Liver (tissue), 9 donors: ENCODE measurements around the gene CCM2. TPM values are rescaled to one million over a fixed set of nuclear protein-coding genes. Genes with fewer than 3 reads are reported as not detected.

Experiments
- DNase-seq: peaks from one replicate; pipeline ENCODE4 v3.0.0-alpha.2; 2017; ENCODE audit warnings: low spot score
- H3K27ac ChIP-seq, 2 donors: one replicate each; pipeline ENCODE4 v1.7.0; 2013; ENCODE audit warnings: inconsistent platforms in 2 of 2, low read length in 2 of 2, control low read depth in 1 of 2, low read depth in 1 of 2, mild to moderate bottlenecking in 1 of 2
- H3K27me3 ChIP-seq, 4 donors: one replicate each; pipeline versions ENCODE4 v1.6.1 to v1.7.0; 2013; ENCODE audit warnings: low read length in 3 of 4, inconsistent platforms in 1 of 4, mild to moderate bottlenecking in 1 of 4, moderate library complexity in 1 of 4; ENCODE audit not compliant: control insufficient read depth in 4 of 4, insufficient read depth in 4 of 4
- H3K36me3 ChIP-seq, 4 donors: one replicate each; pipeline versions ENCODE4 v1.6.1 to v1.7.0; 2013; ENCODE audit warnings: low read length in 3 of 4, mild to moderate bottlenecking in 3 of 4, low read depth in 1 of 4, moderate library complexity in 1 of 4; ENCODE audit not compliant: control insufficient read depth in 4 of 4, insufficient read depth in 3 of 4
- H3K4me1 ChIP-seq, 4 donors: one replicate each; pipeline versions ENCODE4 v1.6.1 to v1.7.0; 2013; ENCODE audit warnings: low read length in 3 of 4, mild to moderate bottlenecking in 3 of 4, moderate library complexity in 1 of 4; ENCODE audit not compliant: control insufficient read depth in 4 of 4, insufficient read depth in 4 of 4
- H3K4me3 ChIP-seq, 3 donors: one replicate each; pipeline versions ENCODE4 v1.6.1 to v1.7.0; 2013; ENCODE audit warnings: low read length in 3 of 3, control low read depth in 1 of 3, low read depth in 1 of 3, mild to moderate bottlenecking in 1 of 3
- H3K9ac ChIP-seq, 2 donors: one replicate each; pipeline ENCODE4 v1.7.0; 2013; ENCODE audit warnings: low read length in 2 of 2, mild to moderate bottlenecking in 2 of 2, moderate library complexity in 2 of 2, control low read depth in 1 of 2, low read depth in 1 of 2
- H3K9me3 ChIP-seq, 4 donors: one replicate each; pipeline versions ENCODE4 v1.6.1 to v1.7.0; 2013; ENCODE audit warnings: low read length in 3 of 4; ENCODE audit not compliant: control insufficient read depth in 4 of 4
- ATF3 ChIP-seq: IDR thresholded peaks from 2 replicates; pipeline ENCODE4 v1.6.1; 2016; ENCODE audit warnings: antibody characterized with exemption
- EGR1 ChIP-seq, 2 donors: IDR thresholded peaks; 2 replicates each; pipeline ENCODE4 v1.6.1; 2016 to 2018; ENCODE audit warnings: antibody characterized with exemption in 2 of 2, low read depth in 2 of 2
- FOXA1 ChIP-seq: IDR thresholded peaks from 2 replicates; pipeline ENCODE4 v1.6.1; 2016; ENCODE audit warnings: antibody characterized with exemption
- FOXA2 ChIP-seq: IDR thresholded peaks from 2 replicates; pipeline ENCODE4 v1.6.1; 2016; ENCODE audit warnings: antibody characterized with exemption
- GABPA ChIP-seq, 2 donors: IDR thresholded peaks in 1 of 2; conservative IDR thresholded peaks in 1 of 2; 2 replicates each; pipeline ENCODE4 v1.6.1; 2016; ENCODE audit warnings: antibody characterized with exemption in 2 of 2, mild to moderate bottlenecking in 1 of 2, moderate library complexity in 1 of 2
- HNF4A ChIP-seq, 2 donors: conservative IDR thresholded peaks; 2 replicates each; pipeline ENCODE4 v1.6.1; 2016; ENCODE audit warnings: antibody characterized with exemption in 2 of 2, mild to moderate bottlenecking in 2 of 2
- HNF4G ChIP-seq: IDR thresholded peaks from 2 replicates; pipeline ENCODE4 v1.6.1; 2016; ENCODE audit warnings: antibody characterized with exemption
- JUND ChIP-seq, 2 donors: IDR thresholded peaks; 2 replicates each; pipeline ENCODE4 v1.6.1; 2016; ENCODE audit warnings: antibody characterized with exemption in 2 of 2
- MAX ChIP-seq: IDR thresholded peaks from 2 replicates; pipeline ENCODE4 v1.6.1; 2016; ENCODE audit warnings: antibody characterized with exemption
- NR2F2 ChIP-seq: IDR thresholded peaks from 2 replicates; pipeline ENCODE4 v1.6.1; 2016; ENCODE audit warnings: antibody characterized with exemption
- RAD21 ChIP-seq, 2 donors: IDR thresholded peaks; 2 replicates each; pipeline ENCODE4 v1.6.1; 2016; ENCODE audit warnings: antibody characterized with exemption in 2 of 2, mild to moderate bottlenecking in 2 of 2
- REST ChIP-seq: IDR thresholded peaks from 2 replicates; pipeline ENCODE4 v1.6.1; 2016; ENCODE audit warnings: antibody characterized with exemption, mild to moderate bottlenecking
- RXRA ChIP-seq, 2 donors: IDR thresholded peaks; 2 replicates each; pipeline ENCODE4 v1.6.1; 2017 to 2018; ENCODE audit warnings: antibody characterized with exemption in 2 of 2, mild to moderate bottlenecking in 1 of 2
- SP1 ChIP-seq: IDR thresholded peaks from 2 replicates; pipeline ENCODE4 v1.6.1; 2018; ENCODE audit warnings: antibody characterized with exemption, mild to moderate bottlenecking
- TAF1 ChIP-seq: conservative IDR thresholded peaks from 2 replicates; pipeline ENCODE4 v1.6.1; 2016; ENCODE audit warnings: antibody characterized with exemption, mild to moderate bottlenecking
- YY1 ChIP-seq: IDR thresholded peaks from 2 replicates; pipeline ENCODE4 v1.6.1; 2016; ENCODE audit warnings: antibody characterized with exemption, mild to moderate bottlenecking
- WGBS: extraction: QIAGEN DNeasy Blood & Tissue Kit; methylation state at CpG from one replicate; pipeline ENCODE4 v1.1.7; 2013; 5-methylcytosine and 5-hydroxymethylcytosine counted together
- polyA plus RNA-seq, 2 donors: library from polyadenylated mRNA; stranded (reverse) in 1 of 2; unstranded in 1 of 2; fragments of 200-250 nt in 1 of 2; fragments of >200 nt in 1 of 2; fragmentation: Nextera tagmentation in 1 of 2; extraction: Ambion mirVana in 1 of 2; gene quantifications; one replicate each; pipeline versions ENCODE4 v1.2.1 to v1.2.3, GENCODE V29; 2013 to 2015
- total RNA-seq, 2 donors: library from RNA; depleted of rRNA; stranded (reverse); fragments of >200 nt; gene quantifications; one replicate each; pipeline ENCODE4 v1.2.3, GENCODE V29; 2014
- TF ChIP-seq, protein P1 (sequence below): IDR thresholded peaks from 2 replicates; pipeline ENCODE4 v1.6.1; 2016; ENCODE audit warnings: antibody characterized with exemption
- TF ChIP-seq, protein P2 (sequence below): fragments of 150-350 bp; IDR thresholded peaks from 2 replicates; pipeline ENCODE4 v1.5.1; 2017; ENCODE audit warnings: improper control_type of control experiment, low read depth, low read length; ENCODE audit not compliant: missing input control
- donor health status: healthy.
- donor health status: healthy.
- donor health status: healthy.
- donor health status: healthy.
- donor health status: healthy.

CCM2 gene
- total and polyA plus RNA-seq, 4 donors, result 26.3 to 65.0 (median 47.5) TPM

DNA sequence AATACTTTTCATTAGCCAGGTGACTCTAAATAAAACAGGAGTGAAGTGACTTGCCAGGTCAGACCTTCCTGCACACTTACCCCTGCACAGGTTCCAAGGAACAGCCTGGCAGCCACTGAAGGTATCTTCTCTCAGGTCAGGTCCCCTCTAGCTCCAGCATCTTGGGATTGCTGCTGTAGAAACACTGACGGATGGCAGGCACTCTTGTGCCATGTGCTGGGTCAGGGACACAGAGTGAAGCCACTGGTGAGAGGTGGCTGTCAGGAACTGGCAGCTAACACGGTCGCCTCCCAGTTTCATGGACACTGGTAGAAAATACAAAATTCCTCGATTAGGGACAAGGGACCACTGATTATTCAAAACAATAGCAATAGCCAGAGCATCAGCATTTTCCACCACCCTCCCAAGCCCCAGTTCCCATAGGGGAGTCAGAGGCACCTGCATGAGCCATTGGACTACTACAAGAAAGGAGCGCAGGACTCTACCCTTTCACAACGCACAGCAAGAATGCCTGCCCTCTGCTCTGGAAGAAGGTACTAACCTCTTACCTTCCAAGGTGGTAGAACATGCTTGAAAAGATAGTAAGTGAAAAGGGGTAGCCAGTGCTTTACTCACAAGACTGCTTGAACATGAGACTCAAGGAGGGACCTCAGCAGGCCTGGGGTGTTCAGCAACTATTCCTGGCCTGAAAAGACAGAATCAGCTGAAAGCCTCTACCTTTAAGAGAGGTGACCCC lies 16.1 kb upstream of the CCM2 start:
- Histone ChIP-seq H3K4me3 (no peak overlapping the region), H3K9ac (no peak overlapping the region), H3K27ac (no peak overlapping the region), H3K27me3 (no peaks in the 10 kb centered on the region), H3K4me1 (peaks cover 0 to 7% (median 2%) of the 10 kb centered on the region in 4 donors), H3K9me3 (no peaks in the 10 kb centered on the region), H3K36me3 (peaks cover 5 to 30% (median 24%) of the 10 kb centered on the region in 4 donors)
- WGBS, result 87% methylated on average over 6 of the region's 6 CpGs
- no peak for DNase-seq
- TF ChIP-seq ATF3 (no peak), RXRA (IDR thresholded peaks at IDR 0.05) (no peak), FOXA1 (no peak), SP1 (no peak), NR2F2 (no peak), MAX (no peak), EGR1 (IDR thresholded peaks at IDR 0.05; ENCODE audit: low read depth in 2 of 2) (no peak), TAF1 (no peak), REST (no peak), JUND (IDR thresholded peaks at IDR 0.05) (no peak), GABPA (IDR thresholded peaks at IDR 0.05 in 1 of 2, conservative IDR thresholded peaks at IDR 0.05 in 1 of 2) (no peak), HNF4A (conservative IDR thresholded peaks at IDR 0.05) (no peak), YY1 (no peak), HNF4G (no peak), FOXA2 (no peak), RAD21 (IDR thresholded peaks at IDR 0.05) (no peak)
- TF ChIP-seq, protein P1, sequence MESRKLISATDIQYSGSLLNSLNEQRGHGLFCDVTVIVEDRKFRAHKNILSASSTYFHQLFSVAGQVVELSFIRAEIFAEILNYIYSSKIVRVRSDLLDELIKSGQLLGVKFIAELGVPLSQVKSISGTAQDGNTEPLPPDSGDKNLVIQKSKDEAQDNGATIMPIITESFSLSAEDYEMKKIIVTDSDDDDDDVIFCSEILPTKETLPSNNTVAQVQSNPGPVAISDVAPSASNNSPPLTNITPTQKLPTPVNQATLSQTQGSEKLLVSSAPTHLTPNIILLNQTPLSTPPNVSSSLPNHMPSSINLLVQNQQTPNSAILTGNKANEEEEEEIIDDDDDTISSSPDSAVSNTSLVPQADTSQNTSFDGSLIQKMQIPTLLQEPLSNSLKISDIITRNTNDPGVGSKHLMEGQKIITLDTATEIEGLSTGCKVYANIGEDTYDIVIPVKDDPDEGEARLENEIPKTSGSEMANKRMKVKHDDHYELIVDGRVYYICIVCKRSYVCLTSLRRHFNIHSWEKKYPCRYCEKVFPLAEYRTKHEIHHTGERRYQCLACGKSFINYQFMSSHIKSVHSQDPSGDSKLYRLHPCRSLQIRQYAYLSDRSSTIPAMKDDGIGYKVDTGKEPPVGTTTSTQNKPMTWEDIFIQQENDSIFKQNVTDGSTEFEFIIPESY, result no peak
- TF ChIP-seq, protein P2, sequence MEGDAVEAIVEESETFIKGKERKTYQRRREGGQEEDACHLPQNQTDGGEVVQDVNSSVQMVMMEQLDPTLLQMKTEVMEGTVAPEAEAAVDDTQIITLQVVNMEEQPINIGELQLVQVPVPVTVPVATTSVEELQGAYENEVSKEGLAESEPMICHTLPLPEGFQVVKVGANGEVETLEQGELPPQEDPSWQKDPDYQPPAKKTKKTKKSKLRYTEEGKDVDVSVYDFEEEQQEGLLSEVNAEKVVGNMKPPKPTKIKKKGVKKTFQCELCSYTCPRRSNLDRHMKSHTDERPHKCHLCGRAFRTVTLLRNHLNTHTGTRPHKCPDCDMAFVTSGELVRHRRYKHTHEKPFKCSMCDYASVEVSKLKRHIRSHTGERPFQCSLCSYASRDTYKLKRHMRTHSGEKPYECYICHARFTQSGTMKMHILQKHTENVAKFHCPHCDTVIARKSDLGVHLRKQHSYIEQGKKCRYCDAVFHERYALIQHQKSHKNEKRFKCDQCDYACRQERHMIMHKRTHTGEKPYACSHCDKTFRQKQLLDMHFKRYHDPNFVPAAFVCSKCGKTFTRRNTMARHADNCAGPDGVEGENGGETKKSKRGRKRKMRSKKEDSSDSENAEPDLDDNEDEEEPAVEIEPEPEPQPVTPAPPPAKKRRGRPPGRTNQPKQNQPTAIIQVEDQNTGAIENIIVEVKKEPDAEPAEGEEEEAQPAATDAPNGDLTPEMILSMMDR, result no peak
